Muscle layer of duodenum (tissue), 2 donors: ENCODE results near the gene GTPBP10.
A peak's percentile ranks its signal among the peaks of the same experiment; 100 is the strongest.

Experiments
- H3K27ac ChIP-seq: one replicate; pipeline ENCODE4 v1.7.0; 2013; ENCODE audit warnings: mild to moderate bottlenecking, low read length
- H3K27me3 ChIP-seq: one replicate; pipeline ENCODE4 v1.7.0; 2013; ENCODE audit warnings: low read depth, mild to moderate bottlenecking, control low read depth, low read length
- H3K36me3 ChIP-seq, 2 donors: one replicate each; pipeline ENCODE4 v1.7.0; 2013; ENCODE audit warnings: low read length in 2 of 2, control low read depth in 1 of 2, mild to moderate bottlenecking in 1 of 2; ENCODE audit not compliant: insufficient read depth in 2 of 2, control insufficient read depth in 1 of 2
- H3K4me1 ChIP-seq, 2 donors: one replicate each; pipeline ENCODE4 v1.7.0; 2013; ENCODE audit warnings: low read length in 2 of 2, mild to moderate bottlenecking in 2 of 2, control low read depth in 1 of 2, moderate library complexity in 1 of 2; ENCODE audit not compliant: insufficient read depth in 2 of 2, control insufficient read depth in 1 of 2
- H3K4me3 ChIP-seq, 2 donors: one replicate each; pipeline ENCODE4 v1.7.0; 2013; ENCODE audit warnings: low read length in 2 of 2, low read depth in 1 of 2, mild to moderate bottlenecking in 1 of 2
- H3K9me3 ChIP-seq, 2 donors: one replicate each; pipeline ENCODE4 v1.7.0; 2013; ENCODE audit warnings: low read length in 2 of 2, control low read depth in 1 of 2, mild to moderate bottlenecking in 1 of 2; ENCODE audit not compliant: control insufficient read depth in 1 of 2
- donor health status: healthy.

Gene GTPBP10, protein sequence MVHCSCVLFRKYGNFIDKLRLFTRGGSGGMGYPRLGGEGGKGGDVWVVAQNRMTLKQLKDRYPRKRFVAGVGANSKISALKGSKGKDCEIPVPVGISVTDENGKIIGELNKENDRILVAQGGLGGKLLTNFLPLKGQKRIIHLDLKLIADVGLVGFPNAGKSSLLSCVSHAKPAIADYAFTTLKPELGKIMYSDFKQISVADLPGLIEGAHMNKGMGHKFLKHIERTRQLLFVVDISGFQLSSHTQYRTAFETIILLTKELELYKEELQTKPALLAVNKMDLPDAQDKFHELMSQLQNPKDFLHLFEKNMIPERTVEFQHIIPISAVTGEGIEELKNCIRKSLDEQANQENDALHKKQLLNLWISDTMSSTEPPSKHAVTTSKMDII

DNA sequence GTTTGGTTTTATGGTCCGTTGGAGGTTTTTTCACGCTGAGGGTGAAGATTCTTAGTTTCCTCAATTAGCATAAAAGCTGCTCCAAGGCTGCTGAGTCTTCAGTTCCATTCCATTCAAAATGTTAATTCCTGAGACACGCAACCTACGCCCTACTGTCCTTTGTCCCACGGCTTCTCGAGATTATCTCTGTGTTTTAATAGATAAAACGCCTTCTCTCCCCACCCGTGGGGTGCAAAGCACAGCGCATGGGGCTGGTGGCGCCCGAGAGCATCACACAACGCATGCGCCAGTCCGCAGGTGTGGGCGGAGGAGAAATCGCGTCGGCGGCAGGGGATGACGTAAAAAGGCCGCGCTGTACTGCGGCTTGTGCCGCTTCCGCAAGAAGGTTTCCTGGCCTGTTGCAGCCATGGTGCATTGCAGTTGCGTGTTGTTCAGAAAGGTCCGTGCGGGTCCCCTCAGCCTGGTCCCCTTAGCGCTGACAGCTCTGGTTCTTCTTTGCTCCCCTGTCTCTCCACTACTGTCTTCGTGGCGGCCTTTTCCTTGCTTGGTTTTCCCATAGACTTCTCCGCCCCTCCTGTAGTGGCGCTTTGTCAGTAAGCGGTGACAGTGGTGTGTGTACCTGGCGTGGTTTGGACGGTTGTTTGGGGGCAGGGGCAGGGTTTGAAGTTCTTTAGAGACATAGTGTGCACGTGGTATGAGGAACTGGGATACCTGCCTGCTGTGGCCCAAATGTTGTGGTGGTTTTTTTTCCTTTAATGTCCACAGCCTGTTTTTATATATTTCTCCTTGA lies at the start of gene GTPBP10:
Gene GTPBP10, plus strand, starts transcription at position 381 of the 790 bp plus-strand sequence. Its CDS starts 26 bp downstream, at position 407.
- Histone ChIP-seq H3K27me3 (no peaks in the 10 kb centered on the region), H3K27ac (peak within 1 kb of the TSS; percentile 90), H3K36me3 (no peaks in the 10 kb centered on the region), H3K4me1 (peaks cover 5 to 10% of the 10 kb centered on the region in 2 donors), H3K9me3 (no peaks in the 10 kb centered on the region), H3K4me3 (peak within 1 kb of the TSS; percentile 72 to 87)

DNA sequence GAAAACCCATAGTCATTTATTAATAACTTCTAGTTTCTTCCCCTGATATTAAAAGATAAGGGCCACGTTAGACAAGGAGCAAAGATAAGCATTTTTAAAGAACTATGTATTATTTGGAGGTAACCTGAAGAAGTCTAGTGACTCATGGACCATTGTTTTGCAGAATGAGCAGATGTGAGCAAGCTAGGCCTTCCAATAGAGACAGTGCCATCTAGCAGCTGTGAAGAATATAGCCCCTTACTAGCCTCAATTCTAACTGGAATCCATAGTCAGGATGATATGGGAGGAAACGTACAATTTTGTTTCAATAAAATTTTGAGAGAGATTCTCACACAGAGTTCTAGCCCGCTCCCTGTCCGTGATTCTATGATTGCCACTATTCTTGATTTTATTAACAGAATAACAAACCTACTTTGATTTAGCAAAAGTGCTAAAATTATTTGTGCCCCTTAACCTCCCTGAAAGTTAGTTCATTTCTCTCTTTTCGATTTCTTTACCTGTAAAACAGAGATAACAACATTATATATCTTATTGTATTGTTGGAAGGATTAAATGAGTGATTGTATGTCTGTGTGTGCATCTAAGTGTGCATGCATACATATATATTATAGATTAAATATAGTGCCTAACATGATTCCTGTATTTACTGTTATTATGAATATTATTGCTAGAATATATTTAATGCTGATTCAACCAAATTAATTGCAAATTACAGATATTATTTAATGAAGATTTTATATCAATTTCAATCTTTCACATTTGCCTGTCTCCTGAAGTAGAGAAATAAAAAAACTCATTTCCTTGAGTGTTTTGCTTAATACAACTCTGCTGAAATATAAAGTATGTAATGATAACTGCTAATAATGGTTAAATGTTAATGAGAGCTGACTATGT lies 48.1 kb upstream of the GTPBP10 start:
- no peaks in the 10 kb centered on the region for H3K27me3 ChIP-seq
- H3K4me3 ChIP-seq, result no peak overlapping the region
- H3K9me3 ChIP-seq, result no peaks in the 10 kb centered on the region
- peaks cover 0 to 5% of the 10 kb centered on the region in 2 donors for H3K36me3 ChIP-seq
- no peaks in the 10 kb centered on the region for H3K4me1 ChIP-seq
- no peak overlapping the region for H3K27ac ChIP-seq

DNA sequence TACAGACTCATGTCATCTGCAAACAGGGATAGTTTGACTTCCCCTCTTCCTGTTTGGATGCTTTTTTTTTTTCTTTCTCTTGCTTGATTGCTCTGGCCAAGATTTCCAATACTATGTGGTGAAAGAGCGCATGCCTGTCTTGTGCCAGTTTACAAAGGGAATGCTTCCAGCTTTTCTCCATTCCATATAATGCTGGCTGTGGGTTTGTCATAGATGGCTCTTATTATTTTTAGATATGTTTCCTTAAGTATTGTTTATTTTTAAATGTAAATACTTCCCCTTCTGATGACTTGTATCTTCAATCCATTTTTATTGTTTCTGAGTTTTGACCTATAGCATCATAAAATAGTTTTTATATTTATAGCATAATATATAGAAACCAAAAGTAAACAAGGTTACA lies 43.3 kb upstream of the GTPBP10 start:
- H3K9me3 ChIP-seq, result no peaks in the 10 kb centered on the region
- no peaks in the 10 kb centered on the region for H3K27me3 ChIP-seq
- no peaks in the 10 kb centered on the region for H3K36me3 ChIP-seq
- H3K4me1 ChIP-seq, result no peaks in the 10 kb centered on the region
- H3K27ac ChIP-seq, result no peak overlapping the region
- H3K4me3 ChIP-seq, result no peak overlapping the region

DNA sequence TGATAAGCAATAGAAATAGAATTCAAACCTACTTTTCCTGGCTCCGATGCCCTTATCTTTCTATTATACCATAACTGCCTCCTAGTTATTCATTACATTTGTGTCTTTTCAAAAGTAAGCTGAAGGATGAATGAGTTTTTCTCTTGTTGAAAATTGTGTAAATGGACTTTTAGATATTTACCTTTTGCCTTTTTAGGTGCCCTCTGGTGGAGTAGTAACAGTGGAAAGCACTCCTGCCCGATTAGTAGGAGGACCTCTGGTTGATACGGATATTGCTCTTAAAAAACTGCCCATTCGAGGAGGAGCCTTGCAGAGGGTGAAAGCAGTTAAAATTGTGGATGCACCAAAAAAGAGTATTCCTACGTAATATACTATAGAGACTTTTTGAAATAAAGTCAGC lies 36.6 kb upstream of the GTPBP10 start:
- H3K27me3 ChIP-seq, result no peaks in the 10 kb centered on the region
- H3K27ac ChIP-seq, result no peak overlapping the region
- H3K9me3 ChIP-seq, result no peaks in the 10 kb centered on the region
- H3K4me3 ChIP-seq, result no peak overlapping the region
- H3K36me3 ChIP-seq, result no peaks in the 10 kb centered on the region
- H3K4me1 ChIP-seq, result no peaks in the 10 kb centered on the region

DNA sequence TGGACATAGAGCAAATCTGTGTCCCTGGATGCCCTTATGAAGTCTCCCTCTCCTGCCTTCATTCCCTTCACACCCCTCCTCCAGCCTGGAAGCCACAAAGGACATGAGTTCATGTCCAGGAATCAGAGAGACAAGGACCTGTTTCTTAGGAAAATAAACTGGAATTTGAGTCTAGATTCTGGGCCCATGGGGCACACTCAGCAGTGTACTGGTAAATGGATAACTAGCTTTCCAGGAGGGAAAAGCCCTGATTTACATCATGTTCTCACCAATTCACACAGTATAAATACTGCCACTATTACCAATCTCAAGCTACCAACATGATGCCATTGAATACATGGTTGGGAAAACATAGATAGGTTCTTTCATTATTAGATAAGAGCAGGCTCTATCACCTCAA lies 35.3 kb upstream of the GTPBP10 start:
- H3K4me1 ChIP-seq, result no peaks in the 10 kb centered on the region

DNA sequence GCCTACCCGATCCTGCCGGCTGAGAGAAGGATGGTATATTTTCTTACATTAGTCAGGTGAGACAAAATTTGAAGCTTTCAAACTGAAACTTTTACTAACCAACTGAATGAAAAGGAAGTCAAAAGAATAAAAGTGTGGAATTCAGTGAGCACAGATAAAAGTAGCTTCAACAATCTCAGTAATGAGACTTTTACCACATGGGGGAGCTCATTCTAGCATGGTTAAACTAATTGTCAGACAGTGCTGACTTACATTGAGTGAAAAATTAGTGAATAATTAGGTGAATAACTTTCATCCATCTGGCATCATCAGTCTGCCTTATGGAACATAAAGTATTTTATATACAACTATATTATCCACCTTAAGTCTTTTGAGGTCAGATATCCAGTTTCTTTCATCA lies 33.8 kb upstream of the GTPBP10 start:
- Histone ChIP-seq H3K9me3 (no peaks in the 10 kb centered on the region), H3K36me3 (no peaks in the 10 kb centered on the region), H3K27ac (no peak overlapping the region), H3K27me3 (no peaks in the 10 kb centered on the region), H3K4me1 (no peaks in the 10 kb centered on the region), H3K4me3 (no peak overlapping the region)

More for the DNA sequence above, 35.3 kb upstream of the GTPBP10 start:
- Histone ChIP-seq H3K36me3 (no peaks in the 10 kb centered on the region), H3K27me3 (no peaks in the 10 kb centered on the region), H3K4me3 (no peak overlapping the region), H3K27ac (no peak overlapping the region), H3K9me3 (no peaks in the 10 kb centered on the region)

DNA sequence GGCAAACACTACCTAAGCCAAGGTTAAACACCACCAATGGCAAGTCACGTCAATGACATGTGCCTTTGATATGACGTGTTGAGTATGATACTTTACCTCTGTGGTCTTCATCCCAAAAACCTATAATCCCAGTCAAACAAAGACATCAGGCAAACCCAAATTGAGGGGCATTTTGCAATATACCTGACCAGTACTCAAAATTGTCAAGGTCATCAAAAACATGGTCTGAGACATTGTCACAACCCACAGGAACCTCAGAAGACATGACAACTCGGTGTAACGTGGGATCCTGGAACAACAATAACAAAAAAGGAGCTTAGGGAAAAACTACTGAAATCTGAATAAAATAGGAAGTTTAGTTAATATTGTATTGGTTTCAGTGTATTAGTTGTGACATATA lies 32.6 kb upstream of the GTPBP10 start:
- H3K4me1 ChIP-seq, result no peaks in the 10 kb centered on the region
- no peak overlapping the region for H3K4me3 ChIP-seq
- no peaks in the 10 kb centered on the region for H3K27me3 ChIP-seq
- H3K9me3 ChIP-seq, result no peaks in the 10 kb centered on the region
- H3K27ac ChIP-seq, result no peak overlapping the region
- no peaks in the 10 kb centered on the region for H3K36me3 ChIP-seq

DNA sequence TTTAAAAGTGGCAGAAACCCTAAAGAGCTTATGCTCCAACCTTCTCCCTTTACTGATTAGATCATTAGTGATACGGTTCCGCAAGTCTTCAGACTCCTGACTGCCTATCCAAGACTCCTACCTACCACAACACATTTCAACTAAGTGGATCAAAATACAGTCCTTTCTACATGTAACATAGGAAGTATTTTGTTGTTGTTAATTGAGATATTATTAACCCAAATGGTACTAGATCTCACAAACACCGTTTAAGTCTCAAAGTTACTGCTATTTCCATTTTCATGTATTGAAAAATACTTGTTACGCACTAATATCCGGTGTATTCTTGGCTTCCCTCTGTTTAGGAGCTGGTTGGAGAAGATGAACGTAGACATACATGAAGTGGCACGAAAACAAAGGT lies 26.5 kb upstream of the GTPBP10 start:
- no peaks in the 10 kb centered on the region for H3K36me3 ChIP-seq
- peaks cover 13% of the 10 kb centered on the region for H3K27me3 ChIP-seq
- H3K27ac ChIP-seq, result no peak overlapping the region
- H3K4me1 ChIP-seq, result peaks cover 0 to 9% of the 10 kb centered on the region in 2 donors
- H3K4me3 ChIP-seq, result no peak overlapping the region
- H3K9me3 ChIP-seq, result no peaks in the 10 kb centered on the region

DNA sequence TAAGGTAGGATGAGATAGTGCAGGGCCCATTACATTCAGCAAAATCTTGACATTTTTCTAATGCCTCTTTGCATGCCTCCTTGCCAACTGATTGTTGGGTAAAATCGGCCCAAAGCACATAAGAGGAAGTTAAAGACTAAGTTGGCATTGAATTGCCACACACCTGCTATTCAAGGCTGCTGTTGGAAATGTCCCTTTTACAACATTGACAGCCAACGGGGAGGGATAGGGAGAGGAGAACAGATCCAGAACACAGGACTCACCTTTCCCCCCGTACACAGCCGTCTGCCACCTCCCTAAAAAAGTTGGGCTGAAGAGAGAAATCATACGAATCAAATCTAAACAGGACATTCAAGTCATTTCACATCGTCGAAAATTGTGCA lies 26.1 kb upstream of the GTPBP10 start:
- Histone ChIP-seq H3K4me3 (peak overlapping the region in 1 of 2 donors; percentile 34), H3K9me3 (no peaks in the 10 kb centered on the region), H3K36me3 (no peaks in the 10 kb centered on the region), H3K27me3 (peaks cover 13% of the 10 kb centered on the region), H3K4me1 (peaks cover 0 to 9% of the 10 kb centered on the region in 2 donors), H3K27ac (no peak overlapping the region)

DNA sequence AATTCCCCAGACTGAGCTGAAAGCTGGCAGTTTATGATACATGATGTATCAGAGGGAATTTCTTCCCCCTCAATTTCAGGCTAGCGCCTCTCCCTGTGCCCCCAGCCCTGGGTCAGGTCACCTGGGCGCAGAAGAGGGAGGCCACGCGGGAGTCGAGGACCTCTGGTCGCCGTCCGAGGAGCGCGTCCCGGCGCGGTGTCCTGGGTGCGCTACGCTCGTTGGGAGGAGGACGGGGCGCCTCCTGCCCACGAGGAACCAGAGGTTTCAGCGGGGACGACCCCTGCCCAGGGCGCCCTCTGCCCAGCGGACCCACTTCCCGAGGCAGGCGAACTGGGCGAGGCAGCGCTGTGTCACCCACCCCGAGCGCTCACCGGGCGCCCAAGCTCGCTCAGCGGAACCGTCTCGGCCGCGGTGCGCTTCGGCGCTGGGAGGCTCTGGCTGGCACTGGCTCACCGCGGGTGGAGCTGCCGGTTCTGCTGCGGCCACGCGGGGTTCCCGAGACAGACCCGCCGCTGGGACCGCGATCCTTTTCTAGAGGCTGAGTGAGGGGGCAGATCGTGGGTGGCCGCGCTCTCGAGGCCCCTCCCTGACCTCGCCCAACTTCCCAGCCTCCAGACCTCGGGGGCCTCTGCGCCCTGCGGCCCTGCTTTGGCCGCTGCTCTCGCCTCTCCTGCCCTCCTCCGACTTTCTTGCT lies 25.6 kb upstream of the GTPBP10 start, which contains the start of gene FAM237B:
Gene FAM237B, minus strand, starts transcription at position 504 of the 694 bp plus-strand sequence. CDS start 1,556 bp downstream, outside the sequence.
- no peak within 1 kb of the TSS for H3K27ac ChIP-seq
- H3K36me3 ChIP-seq, result no peaks in the 10 kb centered on the region
- peaks cover 13% of the 10 kb centered on the region for H3K27me3 ChIP-seq
- H3K9me3 ChIP-seq, result no peaks in the 10 kb centered on the region
- H3K4me1 ChIP-seq, result peaks cover 0 to 9% of the 10 kb centered on the region in 2 donors
- H3K4me3 ChIP-seq, result peak within 1 kb of the TSS in 1 of 2 donors; percentile 34
